Adrenal gland (tissue), 5 donors: Measurements from ENCODE around the gene KIAA1958.

Experiments
- CTCF ChIP-seq, 6 experiments: fragments of 450-650 bp in 4 of 6; fragments of 200-600 bp in 2 of 6; sonication (generic) in 1 of 6; IDR thresholded peaks; 1 replicate in 5 of 6; 2 replicates in 1 of 6; pipeline versions ENCODE4 v1.5.1 to v1.8.0; 2016 to 2021; ENCODE audit warnings: antibody characterized with exemption in 6 of 6, mild to moderate bottlenecking in 2 of 6, moderate library complexity in 1 of 6
- POLR2A ChIP-seq, 2 donors: fragments of 450-650 bp; IDR thresholded peaks; one replicate each; pipeline ENCODE4 v1.6.1; 2017; ENCODE audit warnings: antibody characterized with exemption in 2 of 2, mild to moderate bottlenecking in 2 of 2, moderate library complexity in 1 of 2
- donor health status: DM: no; HTN: no; CAD: no.

GRCh38 chr9:112647596-112647995, 161.0 kb downstream of the KIAA1958 start:
- TF ChIP-seq POLR2A (IDR thresholded peaks at IDR 0.05) = no peak
- no peak for TF ChIP-seq CTCF (IDR thresholded peaks at IDR 0.05)
